Sigmoid colon (tissue), 4 donors: ENCODE data around the gene AFAP1.

Experiments
- POLR2A ChIP-seq, 2 donors: fragments of 450-650 bp; IDR thresholded peaks; one replicate each; pipeline ENCODE4 v1.6.1; 2016; ENCODE audit warnings: antibody characterized with exemption in 2 of 2, mild to moderate bottlenecking in 2 of 2, moderate library complexity in 2 of 2
- POLR2AphosphoS5 ChIP-seq, 4 donors: sonication (generic); formaldehyde crosslinking; IDR thresholded peaks; one replicate each; pipeline ENCODE4 v1.6.1; 2017; ENCODE audit warnings: antibody characterized with exemption in 4 of 4
- TF ChIP-seq, protein P1 (sequence below), 4 experiments: fragments of 450-650 bp in 3 of 4; fragments of 200-600 bp in 1 of 4; IDR thresholded peaks; one replicate each; pipeline ENCODE4 v1.5.1; 2016 to 2019; ENCODE audit warnings: antibody characterized with exemption in 4 of 4, mild to moderate bottlenecking in 3 of 4, moderate library complexity in 2 of 4

DNA sequence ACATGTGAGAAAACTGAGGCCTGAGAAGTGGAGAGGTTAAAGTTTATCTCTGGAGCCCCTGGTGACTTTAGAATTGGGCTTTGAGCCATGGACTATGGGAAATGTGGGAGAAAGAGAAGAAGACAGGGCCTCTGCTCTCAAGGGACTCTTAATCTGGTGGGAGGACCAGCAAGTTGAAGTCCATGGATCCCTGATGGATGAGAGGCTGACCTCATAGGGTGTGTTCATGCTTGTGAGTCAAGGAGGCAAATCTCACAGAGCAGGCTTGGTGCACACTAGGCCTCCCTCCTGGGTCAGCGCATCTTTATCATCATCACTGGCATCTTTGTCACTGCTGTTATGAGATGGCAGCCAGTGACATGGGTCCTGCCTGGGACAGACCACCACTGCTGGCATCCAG is 211.9 kb downstream of the AFAP1 start:
- TF ChIP-seq, protein P1, sequence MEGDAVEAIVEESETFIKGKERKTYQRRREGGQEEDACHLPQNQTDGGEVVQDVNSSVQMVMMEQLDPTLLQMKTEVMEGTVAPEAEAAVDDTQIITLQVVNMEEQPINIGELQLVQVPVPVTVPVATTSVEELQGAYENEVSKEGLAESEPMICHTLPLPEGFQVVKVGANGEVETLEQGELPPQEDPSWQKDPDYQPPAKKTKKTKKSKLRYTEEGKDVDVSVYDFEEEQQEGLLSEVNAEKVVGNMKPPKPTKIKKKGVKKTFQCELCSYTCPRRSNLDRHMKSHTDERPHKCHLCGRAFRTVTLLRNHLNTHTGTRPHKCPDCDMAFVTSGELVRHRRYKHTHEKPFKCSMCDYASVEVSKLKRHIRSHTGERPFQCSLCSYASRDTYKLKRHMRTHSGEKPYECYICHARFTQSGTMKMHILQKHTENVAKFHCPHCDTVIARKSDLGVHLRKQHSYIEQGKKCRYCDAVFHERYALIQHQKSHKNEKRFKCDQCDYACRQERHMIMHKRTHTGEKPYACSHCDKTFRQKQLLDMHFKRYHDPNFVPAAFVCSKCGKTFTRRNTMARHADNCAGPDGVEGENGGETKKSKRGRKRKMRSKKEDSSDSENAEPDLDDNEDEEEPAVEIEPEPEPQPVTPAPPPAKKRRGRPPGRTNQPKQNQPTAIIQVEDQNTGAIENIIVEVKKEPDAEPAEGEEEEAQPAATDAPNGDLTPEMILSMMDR (IDR thresholded peaks at IDR 0.05), result no peak
- TF ChIP-seq POLR2AphosphoS5 (IDR thresholded peaks at IDR 0.05), result no peak
- no peak for TF ChIP-seq POLR2A (IDR thresholded peaks at IDR 0.05)
